ENCODE results near the gene RSPO4. TPM values are rescaled to one million over a fixed set of nuclear protein-coding genes. Genes with fewer than 3 reads are reported as not detected.
A peak's percentile ranks its signal among the peaks of the same experiment; 100 is the strongest.

The RSPO4 gene
- 5.7 TPM for total RNA-seq
- long read RNA-seq, partial matches to known transcripts, result 1 of 3 reads
- long read RNA-seq, other reads (novel, unspliced or antisense), result 1 of 3 reads

GRCh38 chr20:1001911-1002681, at the start of gene RSPO4:
RSPO4 (minus strand) TSS chr20:1002311; CDS start chr20:1002164, 147 bp downstream.
- Histone ChIP-seq H3K4me1 (no peaks in the 10 kb centered on the region), H3K36me3 (no peaks in the 10 kb centered on the region), H3K27me3 (ENCODE audit: low read depth) (peaks cover 68% of the 10 kb centered on the region), H3K4me3 (peak within 1 kb of the TSS; percentile 36), H3K27ac (no peak within 1 kb of the TSS), H3K9me3 (no peaks in the 10 kb centered on the region)
- intact Hi-C loops (cut with DNase I), result no loop called here
- ATAC-seq (no peak), DNase-seq (no peak)
- no peak for TF ChIP-seq CTCF (IDR thresholded peaks at IDR 0.05)

GRCh38 chr20:1050440-1050839, 48.3 kb upstream of the RSPO4 start:
- TF ChIP-seq CTCF (IDR thresholded peaks at IDR 0.05), result no peak
- Histone ChIP-seq H3K4me3 (no peak overlapping the region), H3K27ac (no peak overlapping the region), H3K27me3 (ENCODE audit: low read depth) (no peaks in the 10 kb centered on the region), H3K4me1 (no peaks in the 10 kb centered on the region), H3K9me3 (no peaks in the 10 kb centered on the region), H3K36me3 (no peaks in the 10 kb centered on the region)
- DNase-seq, result no peak
- intact Hi-C loops (cut with DNase I), result no loop called here
- no peak for ATAC-seq

- Histone ChIP-seq H3K27me3 (ENCODE audit: low read depth) (no peaks in the 10 kb centered on the region), H3K4me1 (no peaks in the 10 kb centered on the region), H3K4me3 (no peak overlapping the region), H3K27ac (no peak overlapping the region), H3K36me3 (no peaks in the 10 kb centered on the region), H3K9me3 (no peaks in the 10 kb centered on the region)
- no peak for TF ChIP-seq CTCF (IDR thresholded peaks at IDR 0.05)
- ATAC-seq (no peak), DNase-seq (no peak)
- intact Hi-C loops (cut with DNase I), result no loop called here
These were observed 43.8 kb upstream of the RSPO4 start for GRCh38 chr20:1045860-1046418.

- H3K36me3 ChIP-seq, result no peaks in the 10 kb centered on the region
- intact Hi-C loops (cut with DNase I), result no loop called here
- no peak overlapping the region for H3K27ac ChIP-seq
- ATAC-seq (no peak), DNase-seq (no peak)
- H3K4me1 ChIP-seq, result no peaks in the 10 kb centered on the region
- TF ChIP-seq CTCF (IDR thresholded peaks at IDR 0.05), result no peak
- no peak overlapping the region for H3K4me3 ChIP-seq
- H3K27me3 ChIP-seq (ENCODE audit: low read depth), result no peaks in the 10 kb centered on the region
- no peaks in the 10 kb centered on the region for H3K9me3 ChIP-seq
These were observed 39.8 kb upstream of the RSPO4 start for GRCh38 chr20:1041845-1042390.

- intact Hi-C loops (cut with DNase I), result no loop called here
- ATAC-seq, result no peak
- no peak for TF ChIP-seq CTCF (IDR thresholded peaks at IDR 0.05)
- Histone ChIP-seq H3K36me3 (no peaks in the 10 kb centered on the region), H3K4me3 (no peak overlapping the region), H3K27ac (no peak overlapping the region), H3K9me3 (no peaks in the 10 kb centered on the region), H3K4me1 (no peaks in the 10 kb centered on the region), H3K27me3 (ENCODE audit: low read depth) (no peaks in the 10 kb centered on the region)
- no peak for DNase-seq
These were observed 36.1 kb upstream of the RSPO4 start for GRCh38 chr20:1038205-1038604.

Measured in lower lobe of right lung (tissue), 2 donors.